Subcutaneous adipose tissue (tissue), 4 donors: ENCODE measurements around the gene DDI2. TPM values are rescaled to one million over a fixed set of nuclear protein-coding genes. Genes with fewer than 3 reads are reported as not detected.

Experiments
- CTCF ChIP-seq: fragments of 450-650 bp; IDR thresholded peaks from one replicate; pipeline ENCODE4 v1.5.1; 2016; ENCODE audit warnings: low read depth, mild to moderate bottlenecking, control low read depth, antibody characterized with exemption, moderate library complexity
- total RNA-seq, 4 donors: library from RNA; depleted of rRNA; stranded (reverse); fragments of >200 nt; gene quantifications; one replicate each; pipeline ENCODE4 v1.1.0, GENCODE V29; 2016

DDI2 gene
- total RNA-seq, 4 donors from 2014 or later, result 88.1 to 124 (median 115) TPM

GRCh38 chr1:15628003-15628402 is 10.7 kb downstream of the DDI2 start:
- TF ChIP-seq CTCF, result no peak

GRCh38 chr1:15633756-15634420 is 16.6 kb downstream of the DDI2 start:
- no peak for TF ChIP-seq CTCF

GRCh38 chr1:15636436-15636835 is 19.2 kb downstream of the DDI2 start:
- no peak for TF ChIP-seq CTCF

DNA sequence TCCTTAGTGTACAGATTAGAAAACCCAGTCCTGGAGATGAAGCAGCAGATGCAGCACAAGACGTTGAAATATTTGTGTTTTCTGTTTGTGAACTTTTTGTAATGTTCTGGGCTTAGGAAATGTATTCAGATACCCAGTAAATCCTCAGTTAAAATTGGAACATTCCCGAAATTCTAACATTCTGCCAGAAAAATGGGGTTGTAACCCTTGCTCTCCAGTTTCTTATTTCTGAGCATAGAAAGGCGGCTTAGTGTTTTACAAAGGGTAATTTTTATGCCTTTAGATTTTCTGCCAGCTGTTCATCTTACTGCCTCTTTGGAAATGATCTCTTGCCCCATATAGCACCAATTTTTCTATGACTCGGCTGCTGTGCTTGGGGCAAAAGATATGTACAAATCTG is 20.6 kb downstream of the DDI2 start:
- no peak for TF ChIP-seq CTCF

DNA sequence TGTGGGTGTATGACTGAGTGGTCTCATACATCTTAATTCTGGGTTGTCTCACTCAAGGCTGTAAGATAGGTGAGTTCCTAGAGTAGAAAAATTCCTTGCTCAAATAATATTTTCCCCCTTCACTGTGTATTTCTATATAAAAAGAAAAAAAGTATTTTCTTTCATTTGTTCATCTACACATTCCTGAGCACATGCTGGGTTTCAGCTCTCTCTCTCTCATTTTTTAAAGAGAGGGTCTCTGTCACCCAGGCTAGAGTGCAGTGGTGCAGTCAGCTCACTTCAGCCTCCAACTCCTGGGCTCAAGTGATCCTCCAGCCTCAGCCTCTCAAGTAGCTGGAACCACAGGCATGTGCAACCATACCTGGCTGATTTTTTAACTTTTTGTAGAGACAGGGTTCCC is 22.0 kb downstream of the DDI2 start:
- no peak for TF ChIP-seq CTCF

DNA sequence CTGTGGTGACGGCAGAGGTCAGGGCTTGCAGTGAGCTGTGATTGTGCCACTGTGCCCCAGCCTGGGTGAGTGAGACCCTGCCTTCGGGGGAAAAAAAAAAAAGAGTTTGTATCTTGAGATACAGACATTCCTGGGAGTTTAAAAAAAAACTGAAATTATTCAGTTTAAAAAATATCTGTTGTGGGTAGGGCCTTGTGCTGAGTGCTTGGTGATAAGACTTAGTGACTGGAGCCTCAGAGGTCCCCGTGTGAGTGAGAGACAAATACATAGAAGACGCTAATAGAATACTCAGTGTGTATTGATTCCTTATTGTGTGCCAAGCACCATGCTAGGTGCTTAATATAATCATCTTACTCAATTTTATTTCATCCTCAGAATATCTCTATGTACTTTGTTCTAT is 22.7 kb downstream of the DDI2 start:
- no peak for TF ChIP-seq CTCF

- no peak for TF ChIP-seq CTCF
Measured at GRCh38 chr1:15640667-15641066, 23.4 kb downstream of the DDI2 start.
